Loucy (cell line): ENCODE measurements around the gene WAC.

Experiments
- H2AFZ ChIP-seq: fragments of 200-600 bp; sonication (generic); 2 replicates; pipeline ENCODE4 v1.6.0; 2016; ENCODE audit warnings: antibody characterized with exemption, mild to moderate bottlenecking, low read length, moderate library complexity
- H3F3A ChIP-seq: fragments of 200-600 bp; 2 replicates; pipeline ENCODE4 v1.6.0; 2016; ENCODE audit warnings: antibody characterized with exemption, low read depth, mild to moderate bottlenecking
- H3K27me3 ChIP-seq: fragments of 200-600 bp; sonication (generic); 2 replicates; pipeline ENCODE4 v1.6.1; 2014; ENCODE audit warnings: low read length, mild to moderate bottlenecking; ENCODE audit not compliant: insufficient read depth, poor library complexity, severe bottlenecking
- H3K36me3 ChIP-seq: fragments of 200-600 bp; sonication (generic); 2 replicates; pipeline ENCODE4 v1.6.1; 2016; ENCODE audit warnings: low read length; ENCODE audit not compliant: insufficient read depth
- H3K4me1 ChIP-seq: fragments of 200-600 bp; sonication (generic); 2 replicates; pipeline ENCODE4 v1.5.1; 2014; ENCODE audit warnings: low read length, mild to moderate bottlenecking; ENCODE audit not compliant: insufficient read depth, poor library complexity, severe bottlenecking
- H3K4me2 ChIP-seq: fragments of 200-600 bp; sonication (generic); 2 replicates; pipeline ENCODE4 v1.6.0; 2014; ENCODE audit warnings: antibody characterized with exemption, low read length, low read depth, mild to moderate bottlenecking; ENCODE audit not compliant: poor library complexity, severe bottlenecking
- H3K4me3 ChIP-seq: fragments of 200-600 bp; sonication (generic); 2 replicates; pipeline ENCODE4 v1.5.1; 2014; ENCODE audit warnings: low read length, mild to moderate bottlenecking, mixed read lengths; ENCODE audit not compliant: poor library complexity, severe bottlenecking
- H3K79me2 ChIP-seq: fragments of 200-600 bp; sonication (generic); 2 replicates; pipeline ENCODE4 v1.6.1; 2014; ENCODE audit warnings: low read length; ENCODE audit not compliant: insufficient read depth
- H3K9ac ChIP-seq: fragments of 200-600 bp; sonication (generic); 2 replicates; pipeline ENCODE4 v1.6.0; 2014; ENCODE audit warnings: mild to moderate bottlenecking, low read depth, low read length, moderate library complexity; ENCODE audit not compliant: poor library complexity, severe bottlenecking
- H3K9me2 ChIP-seq: fragments of 200-600 bp; sonication (generic); replicated peaks from 2 replicates; pipeline ENCODE4 v1.6.1; 2016; ENCODE audit warnings: low read depth, low read length, mixed read lengths
- H3K9me3 ChIP-seq: fragments of 200-600 bp; sonication (generic); 2 replicates; pipeline ENCODE4 v1.6.1; 2014; ENCODE audit warnings: mild to moderate bottlenecking, antibody characterized with exemption, low read length, low read depth; ENCODE audit not compliant: insufficient read depth
- H4K20me1 ChIP-seq: fragments of 200-600 bp; sonication (generic); 2 replicates; pipeline ENCODE4 v1.6.0; 2014; ENCODE audit warnings: antibody characterized with exemption, low read length, mild to moderate bottlenecking; ENCODE audit not compliant: insufficient read depth, poor library complexity, severe bottlenecking
- EZH2phosphoT487 ChIP-seq: fragments of 200-600 bp; IDR thresholded peaks from 2 replicates; pipeline ENCODE4 v1.6.1; 2018; ENCODE audit warnings: antibody characterized with exemption, mild to moderate bottlenecking, moderate library complexity, borderline replicate concordance
- TF ChIP-seq, protein P1 (sequence below): fragments of 200-600 bp; sonication (generic); conservative IDR thresholded peaks from 2 replicates; pipeline ENCODE4 v1.5.1; 2014; ENCODE audit warnings: mild to moderate bottlenecking, antibody characterized with exemption, low read length

WAC gene

DNA sequence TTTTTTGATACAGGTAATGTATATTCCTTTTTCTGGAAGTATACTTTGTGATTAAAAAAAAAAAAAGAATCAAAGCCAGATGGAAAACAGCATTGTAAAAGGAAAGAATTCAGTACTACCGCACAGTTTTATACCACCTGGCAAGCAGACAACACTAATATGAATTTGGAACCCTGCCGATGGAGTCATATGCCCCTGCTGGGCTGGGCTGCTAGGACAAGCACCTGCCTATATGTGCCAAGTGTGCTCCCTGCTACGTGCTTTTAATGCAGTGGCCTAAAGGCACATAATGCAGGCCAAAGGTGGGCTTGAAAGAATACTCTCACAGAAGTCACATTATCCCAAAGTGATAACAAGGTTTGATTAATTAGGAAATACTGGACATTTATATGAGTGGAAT lies 29.8 kb upstream of the WAC start:
- no peak overlapping the region for H3K4me2 ChIP-seq
- no peaks in the 10 kb centered on the region for H3K9me3 ChIP-seq
- no peak overlapping the region for H2AFZ ChIP-seq
- H3K27me3 ChIP-seq: no peaks in the 10 kb centered on the region
- TF ChIP-seq, protein P1, sequence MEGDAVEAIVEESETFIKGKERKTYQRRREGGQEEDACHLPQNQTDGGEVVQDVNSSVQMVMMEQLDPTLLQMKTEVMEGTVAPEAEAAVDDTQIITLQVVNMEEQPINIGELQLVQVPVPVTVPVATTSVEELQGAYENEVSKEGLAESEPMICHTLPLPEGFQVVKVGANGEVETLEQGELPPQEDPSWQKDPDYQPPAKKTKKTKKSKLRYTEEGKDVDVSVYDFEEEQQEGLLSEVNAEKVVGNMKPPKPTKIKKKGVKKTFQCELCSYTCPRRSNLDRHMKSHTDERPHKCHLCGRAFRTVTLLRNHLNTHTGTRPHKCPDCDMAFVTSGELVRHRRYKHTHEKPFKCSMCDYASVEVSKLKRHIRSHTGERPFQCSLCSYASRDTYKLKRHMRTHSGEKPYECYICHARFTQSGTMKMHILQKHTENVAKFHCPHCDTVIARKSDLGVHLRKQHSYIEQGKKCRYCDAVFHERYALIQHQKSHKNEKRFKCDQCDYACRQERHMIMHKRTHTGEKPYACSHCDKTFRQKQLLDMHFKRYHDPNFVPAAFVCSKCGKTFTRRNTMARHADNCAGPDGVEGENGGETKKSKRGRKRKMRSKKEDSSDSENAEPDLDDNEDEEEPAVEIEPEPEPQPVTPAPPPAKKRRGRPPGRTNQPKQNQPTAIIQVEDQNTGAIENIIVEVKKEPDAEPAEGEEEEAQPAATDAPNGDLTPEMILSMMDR: no peak
- no peak for TF ChIP-seq EZH2phosphoT487
- H3F3A ChIP-seq: no peaks in the 10 kb centered on the region
- no peaks in the 10 kb centered on the region for H3K9me2 ChIP-seq
- no peak overlapping the region for H3K9ac ChIP-seq
- no peaks in the 10 kb centered on the region for H3K36me3 ChIP-seq
- H3K79me2 ChIP-seq: no peaks in the 10 kb centered on the region
- no peaks in the 10 kb centered on the region for H3K4me1 ChIP-seq
- no peaks in the 10 kb centered on the region for H4K20me1 ChIP-seq
- H3K4me3 ChIP-seq: no peak overlapping the region

DNA sequence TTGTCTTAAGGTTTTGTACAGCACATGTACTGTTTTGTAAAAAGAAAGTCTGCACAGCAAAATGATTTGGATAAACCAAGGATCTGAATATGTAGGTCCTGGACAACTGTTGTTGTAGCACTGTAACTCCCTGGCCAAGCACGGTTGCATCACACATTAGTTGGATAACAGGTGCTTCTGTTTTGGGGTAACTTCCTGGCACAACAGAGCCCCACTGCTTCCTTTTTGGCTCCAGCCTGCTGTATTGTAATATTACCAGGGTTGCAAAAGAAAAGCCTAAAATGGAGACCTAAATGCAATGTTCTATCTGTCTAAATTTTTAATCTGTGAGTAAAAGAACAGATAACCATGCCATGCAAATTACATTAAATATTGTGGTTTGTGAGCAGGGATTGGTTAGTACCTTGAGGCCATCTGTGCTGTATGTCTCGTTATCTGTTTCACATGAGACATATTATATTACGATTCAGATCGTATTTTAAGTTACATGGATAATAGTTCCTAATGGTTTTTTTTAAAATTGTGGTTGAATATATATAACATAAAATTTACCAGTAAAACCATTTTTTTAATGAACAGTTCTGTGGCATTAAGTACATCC lies 27.5 kb upstream of the WAC start:
- Histone ChIP-seq H3F3A (no peaks in the 10 kb centered on the region), H3K4me3 (no peak overlapping the region), H3K9me2 (no peaks in the 10 kb centered on the region), H3K4me2 (no peak overlapping the region), H4K20me1 (no peaks in the 10 kb centered on the region), H3K9me3 (no peaks in the 10 kb centered on the region), H3K79me2 (no peaks in the 10 kb centered on the region), H2AFZ (no peak overlapping the region), H3K9ac (no peak overlapping the region), H3K27me3 (no peaks in the 10 kb centered on the region), H3K36me3 (no peaks in the 10 kb centered on the region), H3K4me1 (no peaks in the 10 kb centered on the region)
- TF ChIP-seq, protein P1: no peak
- TF ChIP-seq EZH2phosphoT487: no peak

DNA sequence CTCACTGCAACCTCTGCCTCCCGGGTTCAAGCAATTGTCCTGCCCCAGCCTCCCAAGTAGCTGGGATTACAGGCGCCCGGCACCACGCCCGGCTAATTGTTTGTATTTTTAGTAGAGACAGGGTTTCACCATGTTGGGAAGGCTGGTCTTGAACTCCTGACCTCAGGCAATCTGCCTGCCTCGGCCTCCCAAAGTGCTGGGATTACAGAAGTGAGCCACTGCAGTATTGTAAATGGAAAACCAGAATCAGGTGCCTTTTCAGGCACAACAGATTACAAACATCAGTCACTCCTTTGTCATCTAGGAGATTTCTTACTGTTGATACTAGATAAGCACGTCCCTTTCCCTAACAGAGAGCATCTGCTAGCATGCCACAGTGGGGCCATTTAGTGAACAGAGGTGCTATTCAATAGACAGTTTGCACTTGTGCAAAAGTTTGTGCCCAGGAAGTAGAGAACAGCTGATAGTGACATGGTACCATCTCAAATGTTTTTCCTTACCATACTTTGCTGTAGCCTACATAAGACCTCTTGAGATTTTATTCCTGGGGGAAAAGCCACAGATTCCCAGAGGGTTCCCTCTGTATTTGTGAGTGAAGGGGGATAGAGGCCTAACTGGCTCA lies 24.5 kb upstream of the WAC start:
- Histone ChIP-seq H3K4me1 (no peaks in the 10 kb centered on the region), H3K4me3 (no peak overlapping the region), H2AFZ (no peak overlapping the region), H3K4me2 (no peak overlapping the region), H3K79me2 (no peaks in the 10 kb centered on the region), H4K20me1 (no peaks in the 10 kb centered on the region), H3K27me3 (no peaks in the 10 kb centered on the region), H3K9me3 (no peaks in the 10 kb centered on the region), H3K9ac (no peak overlapping the region), H3F3A (no peaks in the 10 kb centered on the region), H3K9me2 (no peaks in the 10 kb centered on the region), H3K36me3 (no peaks in the 10 kb centered on the region)
- TF ChIP-seq EZH2phosphoT487: no peak
- TF ChIP-seq, protein P1: no peak
